ENCODE results near the gene VEGFB. TPM values are rescaled to one million over a fixed set of nuclear protein-coding genes. Genes with fewer than 3 reads are reported as not detected.

Gene VEGFB
- total and polyA plus RNA-seq, 2 of the 8 experiments (the other 6 are each of a cell fraction or from before 2014, with no cell fraction given), result 9.3 to 49.6 TPM

DNA sequence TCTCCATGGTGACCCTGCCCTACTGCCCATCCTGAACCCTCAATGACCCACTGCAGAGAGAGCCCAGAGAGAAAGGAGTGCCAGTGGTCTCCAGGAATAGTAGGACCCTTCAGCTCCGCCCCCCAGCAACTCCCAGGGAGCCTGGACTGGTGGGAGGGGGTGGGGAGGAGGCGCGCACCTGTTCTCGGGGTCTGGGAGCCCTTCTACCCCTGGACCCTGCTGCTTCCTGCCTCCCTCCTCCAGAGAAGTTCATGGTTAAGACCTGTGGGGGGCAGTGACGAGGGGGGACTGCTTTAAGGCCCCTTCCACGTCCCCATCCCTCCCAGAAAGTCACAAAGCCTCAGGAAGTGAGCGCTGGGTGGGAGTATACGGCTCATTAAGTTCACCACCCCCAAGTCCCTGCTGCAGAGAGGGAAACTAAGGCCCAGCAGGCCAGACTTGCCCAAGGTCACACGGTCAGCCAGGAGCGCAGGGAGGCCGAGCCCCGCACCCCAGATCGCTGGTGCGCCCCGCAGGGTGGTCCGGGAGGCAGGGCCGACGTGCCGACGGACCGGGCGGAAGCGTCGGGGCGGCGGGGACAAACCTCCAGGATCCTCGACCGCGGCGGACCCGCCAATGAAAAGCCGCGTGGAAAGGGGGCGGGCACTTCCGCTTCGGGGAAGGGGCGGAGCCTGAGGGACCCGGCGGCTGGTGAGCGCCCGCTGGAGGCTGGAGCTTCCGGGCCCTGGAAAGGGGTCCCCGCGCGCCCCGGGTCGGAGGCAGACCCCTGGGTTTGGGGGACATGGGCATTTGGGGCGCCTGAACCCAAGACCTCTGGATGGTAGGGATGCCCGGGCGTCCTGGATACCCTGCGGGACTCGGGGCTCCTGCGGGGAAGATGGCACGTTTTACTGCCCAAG, 8.5 kb upstream of the VEGFB start, which contains the start of the genes NUDT22 and TRPT1 (continued):
- no peak for TF ChIP-seq NRF1 (IDR thresholded peaks at IDR 0.05; ENCODE audit: low read depth, low read length)
- no peak for TF ChIP-seq SP4 (IDR thresholded peaks at IDR 0.05; ENCODE audit: low read length)
- TF ChIP-seq TAF1 (IDR thresholded peaks at IDR 0.05; ENCODE audit: low read depth, low read length), result peak; percentile 57; the same call in 1 of the 2 replicates
- no peak for TF ChIP-seq SUZ12 (IDR thresholded peaks at IDR 0.05; ENCODE audit: low read length)
- no peak for TF ChIP-seq CEBPB (IDR thresholded peaks at IDR 0.05; ENCODE audit: low read depth, low read length)
- TF ChIP-seq RBBP5 (IDR thresholded peaks at IDR 0.05; ENCODE audit: borderline replicate concordance, low read depth, low read length), result no peak
- no peak for TF ChIP-seq POLR2AphosphoS5 (IDR thresholded peaks at IDR 0.05; ENCODE audit: low read depth, low read length)
- TF ChIP-seq CHD1 (IDR thresholded peaks at IDR 0.05; ENCODE audit: low read depth, low read length), result no peak
- TF ChIP-seq, protein P1, sequence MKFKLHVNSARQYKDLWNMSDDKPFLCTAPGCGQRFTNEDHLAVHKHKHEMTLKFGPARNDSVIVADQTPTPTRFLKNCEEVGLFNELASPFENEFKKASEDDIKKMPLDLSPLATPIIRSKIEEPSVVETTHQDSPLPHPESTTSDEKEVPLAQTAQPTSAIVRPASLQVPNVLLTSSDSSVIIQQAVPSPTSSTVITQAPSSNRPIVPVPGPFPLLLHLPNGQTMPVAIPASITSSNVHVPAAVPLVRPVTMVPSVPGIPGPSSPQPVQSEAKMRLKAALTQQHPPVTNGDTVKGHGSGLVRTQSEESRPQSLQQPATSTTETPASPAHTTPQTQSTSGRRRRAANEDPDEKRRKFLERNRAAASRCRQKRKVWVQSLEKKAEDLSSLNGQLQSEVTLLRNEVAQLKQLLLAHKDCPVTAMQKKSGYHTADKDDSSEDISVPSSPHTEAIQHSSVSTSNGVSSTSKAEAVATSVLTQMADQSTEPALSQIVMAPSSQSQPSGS (IDR thresholded peaks at IDR 0.05; ENCODE audit: low read length), result no peak
- TF ChIP-seq RAD21 (IDR thresholded peaks at IDR 0.05 in 1 of 2, conservative IDR thresholded peaks at IDR 0.05 in 1 of 2; ENCODE audit: low read depth in 2 of 2, low read length in 2 of 2), result no peak; a peak in 2 of 4 replicates
- TF ChIP-seq CBX8 (IDR thresholded peaks at IDR 0.05; ENCODE audit: borderline replicate concordance, low read depth, low read length), result no peak
- no peak for TF ChIP-seq RXRA (IDR thresholded peaks at IDR 0.05; ENCODE audit: insufficient read depth, low read depth, low read length)
- TF ChIP-seq SP1 (IDR thresholded peaks at IDR 0.05; ENCODE audit: low read depth, low read length), result 0 out of 2 replicates have a peak, but pooled peaks have one; percentile 24
- TF ChIP-seq JUND (IDR thresholded peaks at IDR 0.05; ENCODE audit: low read length), result no peak
- no peak for TF ChIP-seq EP300 (IDR thresholded peaks at IDR 0.05; ENCODE audit: borderline replicate concordance in 1 of 2, low read depth in 2 of 2, low read length in 2 of 2)
- TF ChIP-seq, protein P2, sequence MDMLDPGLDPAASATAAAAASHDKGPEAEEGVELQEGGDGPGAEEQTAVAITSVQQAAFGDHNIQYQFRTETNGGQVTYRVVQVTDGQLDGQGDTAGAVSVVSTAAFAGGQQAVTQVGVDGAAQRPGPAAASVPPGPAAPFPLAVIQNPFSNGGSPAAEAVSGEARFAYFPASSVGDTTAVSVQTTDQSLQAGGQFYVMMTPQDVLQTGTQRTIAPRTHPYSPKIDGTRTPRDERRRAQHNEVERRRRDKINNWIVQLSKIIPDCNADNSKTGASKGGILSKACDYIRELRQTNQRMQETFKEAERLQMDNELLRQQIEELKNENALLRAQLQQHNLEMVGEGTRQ (IDR thresholded peaks at IDR 0.05; ENCODE audit: low read length), result no peak
- TF ChIP-seq HDAC6 (IDR thresholded peaks at IDR 0.05; ENCODE audit: low read depth, low read length), result no peak
- TF ChIP-seq, protein P3, sequence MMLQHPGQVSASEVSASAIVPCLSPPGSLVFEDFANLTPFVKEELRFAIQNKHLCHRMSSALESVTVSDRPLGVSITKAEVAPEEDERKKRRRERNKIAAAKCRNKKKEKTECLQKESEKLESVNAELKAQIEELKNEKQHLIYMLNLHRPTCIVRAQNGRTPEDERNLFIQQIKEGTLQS (IDR thresholded peaks at IDR 0.05; ENCODE audit: insufficient read depth, low read depth, low read length), result no peak
- TF ChIP-seq, protein P4, sequence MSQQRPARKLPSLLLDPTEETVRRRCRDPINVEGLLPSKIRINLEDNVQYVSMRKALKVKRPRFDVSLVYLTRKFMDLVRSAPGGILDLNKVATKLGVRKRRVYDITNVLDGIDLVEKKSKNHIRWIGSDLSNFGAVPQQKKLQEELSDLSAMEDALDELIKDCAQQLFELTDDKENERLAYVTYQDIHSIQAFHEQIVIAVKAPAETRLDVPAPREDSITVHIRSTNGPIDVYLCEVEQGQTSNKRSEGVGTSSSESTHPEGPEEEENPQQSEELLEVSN (IDR thresholded peaks at IDR 0.05), result no peak
- TF ChIP-seq SIRT6 (IDR thresholded peaks at IDR 0.05; ENCODE audit: low read length), result no peak

Data from H1 (cell line).